DMS114 treated with DMSO at 0.1 percent for 48 hours (cell line): ENCODE results near the gene TMEM11.
"Not testable (repeated sequence)": the region's sequence is repeated elsewhere in the genome, so short reads cannot be mapped to it uniquely, and the experiment has no call there.

Experiments
- DNase-seq: peaks from one replicate; lab custom pipeline; 2025; ENCODE audit not compliant: unreplicated experiment; lab: John Stamatoyannopoulos, UW

Gene TMEM11

GRCh38 chr17:21242780-21243515 lies 29.0 kb upstream of the TMEM11 start:
- DNase-seq: no peak

- no peak for DNase-seq
Measured at GRCh38 chr17:21242026-21242697, 28.2 kb upstream of the TMEM11 start.

GRCh38 chr17:21241564-21241963 lies 27.6 kb upstream of the TMEM11 start:
- DNase-seq: no peak

- DNase-seq: no peak
Measured at GRCh38 chr17:21240369-21241055, 26.6 kb upstream of the TMEM11 start.

GRCh38 chr17:21239680-21240368 lies 25.9 kb upstream of the TMEM11 start:
- DNase-seq: no peak

- DNase-seq: no peak
Measured at GRCh38 chr17:21235921-21236320, 22.0 kb upstream of the TMEM11 start.

GRCh38 chr17:21233581-21234347 lies 19.8 kb upstream of the TMEM11 start:
- no peak for DNase-seq

GRCh38 chr17:21232033-21232749 lies 18.2 kb upstream of the TMEM11 start:
- no peak for DNase-seq

GRCh38 chr17:21231533-21231932 lies 17.6 kb upstream of the TMEM11 start:
- no peak for DNase-seq

GRCh38 chr17:21228845-21229244 lies 14.9 kb upstream of the TMEM11 start:
- DNase-seq: no peak

- no peak for DNase-seq
Measured at GRCh38 chr17:21228111-21228510, 14.2 kb upstream of the TMEM11 start.

GRCh38 chr17:21227277-21227676 lies 13.3 kb upstream of the TMEM11 start:
- not testable (repeated sequence) for DNase-seq

- no peak for DNase-seq
Measured at GRCh38 chr17:21223086-21223485, 9.1 kb upstream of the TMEM11 start.

GRCh38 chr17:21218831-21219380 lies 4.9 kb upstream of the TMEM11 start:
- DNase-seq: no peak

- no peak for DNase-seq
Measured at GRCh38 chr17:21218101-21218500, 4.1 kb upstream of the TMEM11 start.

- no peak for DNase-seq
Measured at GRCh38 chr17:21217346-21217745, 3.4 kb upstream of the TMEM11 start.

- no peak for DNase-seq
Measured at GRCh38 chr17:21215935-21216334, 2.0 kb upstream of the TMEM11 start.

GRCh38 chr17:21214777-21215541 lies 998 bp upstream of the TMEM11 start:
- DNase-seq: no peak

- no peak for DNase-seq
Measured at GRCh38 chr17:21213638-21214014, 335 bp downstream of the TMEM11 start.
